B cell (primary cell): ENCODE measurements around the gene PTX4. TPM values are rescaled to one million over a fixed set of nuclear protein-coding genes. Genes with fewer than 3 reads are reported as not detected.
A peak's percentile ranks its signal among the peaks of the same experiment; 100 is the strongest.

Experiments used
- ATAC-seq: fragments of 200-7000 bp; cut with Tn5 transposase; one replicate; pipeline ENCODE4 v1.10.0; 2021; ENCODE audit warnings: low read depth, mild to moderate bottlenecking, moderate number of reproducible peaks, moderate library complexity
- CTCF ChIA-PET: fragments of 350-600 bp; sonication (Branson Sonifier 250); formaldehyde crosslinking; loops from one replicate; lab custom pipeline; 2021; ENCODE audit warnings: antibody characterized with exemption, inconsistent platforms; lab: Charles Lee
- POLR2A ChIA-PET: fragments of 350-600 bp; sonication (Branson Sonifier 250); formaldehyde crosslinking; loops from one replicate; lab custom pipeline; 2021; ENCODE audit warnings: antibody characterized with exemption; lab: Charles Lee
- DNase-seq: peaks from one replicate; pipeline ENCODE4 v3.0.0; 2013
- H2AFZ ChIP-seq: 2 replicates; pipeline ENCODE4 v1.6.1; 2012; ENCODE audit warnings: mild to moderate bottlenecking, low read depth, low read length; ENCODE audit not compliant: insufficient read depth, poor library complexity, severe bottlenecking
- H3K27ac ChIP-seq, 2 donors: 1 replicate in 1 of 2; 2 replicates in 1 of 2; pipeline ENCODE4 v1.5.1; 2012 to 2013; ENCODE audit warnings: low read length in 2 of 2, mild to moderate bottlenecking in 2 of 2, moderate library complexity in 1 of 2
- H3K27me3 ChIP-seq, 4 experiments: fragments of 200-600 bp in 1 of 4; sonication (generic) in 1 of 4; replicated peaks in 1 of 4; 1 replicate in 2 of 4; 2 replicates in 2 of 4; pipeline versions ENCODE4 v1.6.1 to v1.7.0; 2013 to 2016; ENCODE audit warnings: low read length in 3 of 4, mild to moderate bottlenecking in 2 of 4, mixed read lengths in 1 of 4, moderate library complexity in 1 of 4; ENCODE audit not compliant: insufficient read depth in 4 of 4, control insufficient read depth in 3 of 4; ENCODE audit errors: control extremely low read depth in 1 of 4
- H3K36me3 ChIP-seq, 2 experiments: replicated peaks in 1 of 2; 1 replicate in 1 of 2; 2 replicates in 1 of 2; pipeline versions ENCODE4 v1.6.1 to v1.7.1; 2013; ENCODE audit warnings: low read length in 1 of 2; ENCODE audit not compliant: insufficient read depth in 2 of 2, control insufficient read depth in 1 of 2; ENCODE audit errors: control extremely low read depth in 1 of 2, extremely low read depth in 1 of 2
- H3K4me1 ChIP-seq, 2 donors: fragments of 200-600 bp in 1 of 2; sonication (generic) in 1 of 2; 1 replicate in 1 of 2; 2 replicates in 1 of 2; pipeline versions ENCODE4 v1.5.1 to v1.6.1; 2013 to 2017; ENCODE audit warnings: low read length in 2 of 2; ENCODE audit not compliant: control insufficient read depth in 2 of 2, insufficient read depth in 2 of 2
- H3K4me2 ChIP-seq: replicated peaks from 2 replicates; pipeline ENCODE3; 2012; ENCODE audit warnings: mild to moderate bottlenecking, low read depth, low read length; ENCODE audit not compliant: poor library complexity, severe bottlenecking
- H3K4me3 ChIP-seq, 5 experiments: fragments of 200-600 bp in 1 of 5; sonication (generic) in 1 of 5; 1 replicate in 3 of 5; 2 replicates in 2 of 5; pipeline versions ENCODE4 v1.5.1 to v1.7.0; 2011 to 2016; ENCODE audit warnings: low read length in 4 of 5, mild to moderate bottlenecking in 4 of 5, low read depth in 2 of 5, control low read depth in 1 of 5, moderate library complexity in 1 of 5; ENCODE audit not compliant: insufficient read depth in 1 of 5; ENCODE audit errors: control extremely low read depth in 1 of 5, extremely low read depth in 1 of 5
- H3K79me2 ChIP-seq: fragments of 200-600 bp; sonication (generic); one replicate; pipeline ENCODE4 v1.6.0; 2016; ENCODE audit warnings: low read length; ENCODE audit not compliant: control insufficient read depth, insufficient read depth
- H3K9ac ChIP-seq: fragments of 200-600 bp; sonication (generic); 2 replicates; pipeline ENCODE4 v1.6.1; 2017; ENCODE audit warnings: mild to moderate bottlenecking, low read length, moderate library complexity
- H3K9me3 ChIP-seq, 3 donors: one replicate each; pipeline versions ENCODE4 v1.6.1 to v1.7.1; 2013; ENCODE audit warnings: low read length in 2 of 3; ENCODE audit not compliant: control insufficient read depth in 2 of 3, insufficient read depth in 1 of 3; ENCODE audit errors: control extremely low read depth in 1 of 3
- H4K20me1 ChIP-seq: 2 replicates; pipeline ENCODE4 v1.6.0; 2012; ENCODE audit warnings: mild to moderate bottlenecking, low read length; ENCODE audit not compliant: insufficient read depth, control insufficient read depth, poor library complexity, severe bottlenecking
- H3K27ac Mint-ChIP-seq: one replicate; pipeline ENCODE4 v1.8.0; 2021; ENCODE audit warnings: mixed read lengths
- H3K27me3 Mint-ChIP-seq: one replicate; pipeline ENCODE4 v1.8.0; 2021; ENCODE audit warnings: mixed read lengths
- H3K4me1 Mint-ChIP-seq: one replicate; pipeline ENCODE4 v1.8.0; 2021; ENCODE audit warnings: mixed read lengths
- H3K4me3 Mint-ChIP-seq: one replicate; pipeline ENCODE4 v1.8.0; 2021; ENCODE audit warnings: mixed read lengths
- H3K9me3 Mint-ChIP-seq: one replicate; pipeline ENCODE4 v1.8.0; 2022; ENCODE audit warnings: mixed read lengths; ENCODE audit not compliant: insufficient read depth
- CTCF ChIP-seq: fragments of 200-600 bp; IDR thresholded peaks from one replicate; pipeline ENCODE4 v1.8.0; 2022; ENCODE audit warnings: antibody characterized with exemption, mild to moderate bottlenecking
- EZH2 ChIP-seq: IDR thresholded peaks from 2 replicates; pipeline ENCODE4 v1.6.1; 2012; ENCODE audit warnings: borderline replicate concordance, low read depth, mild to moderate bottlenecking, moderate library complexity, low read length; ENCODE audit not compliant: insufficient read depth, poor library complexity, severe bottlenecking
- WGBS: methylation state at CpG from one replicate; pipeline ENCODE4 v1.1.5; 2013; ENCODE audit warnings: missing lambda C conversion rate; ENCODE audit not compliant: insufficient coverage; 5-methylcytosine and 5-hydroxymethylcytosine counted together
- intact Hi-C: fragments of 100-400 bp; cut with micrococcal nuclease; formaldehyde crosslinking; loops from one replicate; pipeline ENCODE4 v1.10.0; 2022
- polyA plus RNA-seq: library from polyadenylated mRNA; depleted of rRNA; stranded (reverse); fragments of >200 nt; gene quantifications from 2 replicates; pipeline ENCODE4 v1.2.3, GENCODE V29; 2012
- total RNA-seq, 2 donors: library from RNA; stranded (reverse); fragments of 120-200 nt in 1 of 2; gene quantifications; 1 replicate in 1 of 2; 2 replicates in 1 of 2; pipeline versions ENCODE4 v1.2.3 to v1.2.4, GENCODE V29; 2013 to 2022

The PTX4 gene
- total and polyA plus RNA-seq, 2 donors (not counting 1 experiment from before 2014, with no cell fraction given): 0.33 TPM; not detected in 1

DNA sequence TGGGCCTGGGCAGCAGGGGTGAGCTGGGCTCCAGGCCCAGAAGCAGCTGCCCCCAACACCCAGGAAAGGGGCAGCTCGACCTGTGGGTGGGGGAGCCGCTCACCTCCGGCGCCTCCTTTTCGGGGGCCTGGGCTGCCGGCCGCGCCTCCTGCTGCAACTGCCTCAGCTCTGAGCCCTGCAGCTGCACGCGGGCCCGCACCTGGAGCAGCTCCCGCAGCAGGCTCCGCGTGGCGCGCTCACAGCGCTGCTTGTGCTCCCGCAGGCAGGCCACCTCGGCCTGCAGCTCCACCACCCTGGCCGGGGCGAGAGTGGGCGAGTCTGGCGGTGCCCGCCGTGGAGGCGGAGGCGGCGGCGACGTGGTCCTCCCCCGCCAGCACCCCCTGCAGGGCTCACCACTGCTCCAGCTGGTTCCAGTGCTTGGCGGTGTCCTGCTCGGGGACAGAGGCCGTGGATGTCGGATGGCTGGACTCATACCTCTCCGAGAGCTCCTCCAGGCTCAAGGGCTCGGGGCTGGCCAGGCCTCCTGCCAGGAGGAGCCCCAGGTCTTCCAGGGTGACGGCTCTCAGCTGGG is 45.3 kb downstream of the PTX4 start:
- peak overlapping the region; percentile 74 for H3K4me2 ChIP-seq
- ChIA-PET CTCF (no interaction called here), POLR2A (interaction anchor here (1.3 kb wide), 2 partner anchors 9 to 50 kb away, joined by 3 to 4 read pairs; partner anchors contain the start of gene TELO2)
- Mint-ChIP-seq H3K27me3 (no peaks in the 10 kb centered on the region), H3K9me3 (no peaks in the 10 kb centered on the region), H3K4me3 (no peak overlapping the region), H3K4me1 (peaks cover 4% of the 10 kb centered on the region), H3K27ac (no peak overlapping the region)
- H3K4me3 ChIP-seq: no peak overlapping the region
- no peak overlapping the region for H2AFZ ChIP-seq
- H3K9ac ChIP-seq: no peak overlapping the region
- WGBS: 93% methylated on average over 38 of the region's 38 CpGs
- H4K20me1 ChIP-seq: no peaks in the 10 kb centered on the region
- no peaks in the 10 kb centered on the region for H3K79me2 ChIP-seq
- TF ChIP-seq EZH2: no peak
- no peak for TF ChIP-seq CTCF
- H3K9me3 ChIP-seq: no peaks in the 10 kb centered on the region
- peaks cover 0 to 27% of the 10 kb centered on the region in 2 experiments for H3K36me3 ChIP-seq
- H3K27ac ChIP-seq: peak overlapping the region in 1 of 2 donors; percentile 100
- ATAC-seq: no peak
- no peak for DNase-seq
- no peaks in the 10 kb centered on the region for H3K27me3 ChIP-seq
- peaks cover 24% of the 10 kb centered on the region in 2 donors for H3K4me1 ChIP-seq
- intact Hi-C loops: no loop called here

GRCh38 chr16:1442697-1443096 is 46.0 kb downstream of the PTX4 start:
- WGBS: 89% methylated on average over 24 of the region's 24 CpGs
- Histone ChIP-seq H3K4me3 (no peak overlapping the region), H4K20me1 (no peaks in the 10 kb centered on the region), H3K4me2 (no peak overlapping the region), H3K4me1 (peaks cover 24% of the 10 kb centered on the region in 2 donors), H3K27ac (no peak overlapping the region), H3K9ac (no peak overlapping the region), H2AFZ (no peak overlapping the region), H3K9me3 (no peaks in the 10 kb centered on the region), H3K79me2 (no peaks in the 10 kb centered on the region), H3K27me3 (no peaks in the 10 kb centered on the region), H3K36me3 (peaks cover 0 to 19% of the 10 kb centered on the region in 2 experiments)
- intact Hi-C loops: no loop called here
- CTCF ChIA-PET: no interaction called here
- no peak overlapping the region for H3K27ac Mint-ChIP-seq
- H3K9me3 Mint-ChIP-seq: no peaks in the 10 kb centered on the region
- DNase-seq: no peak
- H3K4me1 Mint-ChIP-seq: peaks cover 4% of the 10 kb centered on the region
- TF ChIP-seq CTCF: no peak
- TF ChIP-seq EZH2: no peak
- H3K4me3 Mint-ChIP-seq: no peak overlapping the region
- no peak for ATAC-seq
- POLR2A ChIA-PET: interaction anchor here (1.3 kb wide), 1 partner anchor 8 kb away, joined by 4 read pairs; no protein-coding TSS in a partner anchor
- no peaks in the 10 kb centered on the region for H3K27me3 Mint-ChIP-seq
